K562 (cell line): ENCODE measurements around the gene PRODH. TPM values are rescaled to one million over a fixed set of nuclear protein-coding genes. Genes with fewer than 3 reads are reported as not detected.

Source experiments
- ADNP ChIP-seq: fragments of 200-800 bp; sonication (Bioruptor generic); IDR thresholded peaks from 2 replicates; pipeline ENCODE4 v1.6.1; 2016; ENCODE audit warnings: missing genetic modification characterization, missing compliant biosample characterization
- BHLHE40 ChIP-seq: IDR thresholded peaks from 2 replicates; pipeline ENCODE4 v1.6.1; 2011; ENCODE audit warnings: low read length, improper control_type of control experiment
- IRF2 ChIP-seq: sonication (generic); formaldehyde crosslinking; IDR thresholded peaks from 2 replicates; pipeline ENCODE4 v1.8.1; 2022; ENCODE audit warnings: mild to moderate bottlenecking, missing genetic modification reagents
- KAT8 ChIP-seq: fragments of 450-650 bp; IDR thresholded peaks from 2 replicates; pipeline ENCODE4 v1.6.1; 2016; ENCODE audit warnings: low read depth, mild to moderate bottlenecking
- MAFK ChIP-seq: IDR thresholded peaks from 2 replicates; pipeline ENCODE4 v1.6.1; 2011; ENCODE audit warnings: low read length, improper control_type of control experiment
- MGA ChIP-seq: fragments of 450-650 bp; IDR thresholded peaks from 2 replicates; pipeline ENCODE4 v1.6.1; 2016; ENCODE audit warnings: mild to moderate bottlenecking, moderate library complexity
- NELFE ChIP-seq: IDR thresholded peaks from 2 replicates; pipeline ENCODE4 v1.6.1; 2011; ENCODE audit warnings: mild to moderate bottlenecking; ENCODE audit not compliant: insufficient read depth, insufficient read length
- RHOXF2B ChIP-seq: fragments of 250-450 bp; sonication (Bioruptor Pico); conservative IDR thresholded peaks from 2 replicates; pipeline ENCODE4 v1.5.1; 2021
- SPI1 ChIP-seq: IDR thresholded peaks from 2 replicates; pipeline ENCODE4 v1.6.1; 2011; ENCODE audit warnings: low read depth, low read length, control low read depth, borderline replicate concordance
- ZNF121 ChIP-seq: sonication (generic); formaldehyde crosslinking; conservative IDR thresholded peaks from 2 replicates; pipeline ENCODE4 v1.8.0; 2022; ENCODE audit warnings: missing genetic modification reagents
- ZNF253 ChIP-seq: fragments of 250-450 bp; sonication (Bioruptor Pico); conservative IDR thresholded peaks from 2 replicates; pipeline ENCODE4 v1.6.1; 2021; ENCODE audit warnings: mild to moderate bottlenecking
- ZNF511 ChIP-seq: sonication (generic); formaldehyde crosslinking; IDR thresholded peaks from 2 replicates; pipeline ENCODE4 v1.8.0; 2022; ENCODE audit warnings: mild to moderate bottlenecking, missing genetic modification reagents
- polyA plus RNA-seq, 8 experiments: library from polyadenylated mRNA; depleted of rRNA in 4 of 8; stranded (reverse) in 5 of 8; unstranded in 3 of 8; fragments of >200 nt; fragmentation: Nextera tagmentation in 2 of 8; fragmentation: Illumina TruSeq in 1 of 8; extraction: Ambion mirVana in 2 of 8; extraction: Trizol in 1 of 8; gene quantifications; 2 replicates each; pipeline versions ENCODE4 v1.2.1 to v1.2.3, GENCODE V29; 2011 to 2014; ENCODE audit warnings: inconsistent platforms in 1 of 8, missing spikeins in 1 of 8
- total RNA-seq, 7 experiments: library from RNA; depleted of rRNA in 6 of 7; stranded (reverse); fragments of >200 nt in 6 of 7; fragmentation: Illumina TruSeq in 2 of 7; extraction: Trizol in 2 of 7; gene quantifications; 2 replicates each; pipeline versions ENCODE4 v1.2.1 to v1.2.3, GENCODE V29; 2011 to 2021; ENCODE audit warnings: low replicate concordance in 1 of 7
- TF ChIP-seq, protein P1 (sequence below), 2 experiments: fragments of 450-650 bp in 1 of 2; IDR thresholded peaks; 2 replicates each; pipeline ENCODE4 v1.6.1; 2011 to 2017; ENCODE audit warnings: low read depth in 2 of 2, antibody characterized with exemption in 1 of 2, borderline replicate concordance in 1 of 2, low read length in 1 of 2, mild to moderate bottlenecking in 1 of 2, mixed read lengths in 1 of 2; ENCODE audit not compliant: control insufficient read depth in 1 of 2

The PRODH gene
- total and polyA plus RNA-seq, 9 of the 15 experiments (the other 6 are each of a cell fraction or from before 2014, with no cell fraction given): 0.07 to 0.11 TPM; not detected in 7

GRCh38 chr22:18968011-18968749 lies 32.1 kb upstream of the PRODH start (continued):
- no peak for TF ChIP-seq NELFE
- peak; percentile 43; the same call in 1 of the 2 replicates for TF ChIP-seq BHLHE40
- no peak for TF ChIP-seq ZNF121
- no peak for TF ChIP-seq ADNP (tag)
- no peak for TF ChIP-seq MGA
- TF ChIP-seq KAT8: no peak
- TF ChIP-seq, protein P1, sequence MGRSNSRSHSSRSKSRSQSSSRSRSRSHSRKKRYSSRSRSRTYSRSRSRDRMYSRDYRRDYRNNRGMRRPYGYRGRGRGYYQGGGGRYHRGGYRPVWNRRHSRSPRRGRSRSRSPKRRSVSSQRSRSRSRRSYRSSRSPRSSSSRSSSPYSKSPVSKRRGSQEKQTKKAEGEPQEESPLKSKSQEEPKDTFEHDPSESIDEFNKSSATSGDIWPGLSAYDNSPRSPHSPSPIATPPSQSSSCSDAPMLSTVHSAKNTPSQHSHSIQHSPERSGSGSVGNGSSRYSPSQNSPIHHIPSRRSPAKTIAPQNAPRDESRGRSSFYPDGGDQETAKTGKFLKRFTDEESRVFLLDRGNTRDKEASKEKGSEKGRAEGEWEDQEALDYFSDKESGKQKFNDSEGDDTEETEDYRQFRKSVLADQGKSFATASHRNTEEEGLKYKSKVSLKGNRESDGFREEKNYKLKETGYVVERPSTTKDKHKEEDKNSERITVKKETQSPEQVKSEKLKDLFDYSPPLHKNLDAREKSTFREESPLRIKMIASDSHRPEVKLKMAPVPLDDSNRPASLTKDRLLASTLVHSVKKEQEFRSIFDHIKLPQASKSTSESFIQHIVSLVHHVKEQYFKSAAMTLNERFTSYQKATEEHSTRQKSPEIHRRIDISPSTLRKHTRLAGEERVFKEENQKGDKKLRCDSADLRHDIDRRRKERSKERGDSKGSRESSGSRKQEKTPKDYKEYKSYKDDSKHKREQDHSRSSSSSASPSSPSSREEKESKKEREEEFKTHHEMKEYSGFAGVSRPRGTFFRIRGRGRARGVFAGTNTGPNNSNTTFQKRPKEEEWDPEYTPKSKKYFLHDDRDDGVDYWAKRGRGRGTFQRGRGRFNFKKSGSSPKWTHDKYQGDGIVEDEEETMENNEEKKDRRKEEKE (IDR thresholded peaks at IDR 0.05; ENCODE audit: borderline replicate concordance in 1 of 2, control insufficient read depth in 1 of 2, low read depth in 2 of 2, low read length in 1 of 2): no peak
- peak; percentile 99 for TF ChIP-seq ZNF511 (CRISPR knock-in tag)
- no peak for TF ChIP-seq MAFK
- TF ChIP-seq IRF2 (CRISPR knock-in tag): peak; percentile 93
- TF ChIP-seq SPI1: no peak
- 0 out of 2 replicates have a peak, but pooled peaks have one; percentile 22 for TF ChIP-seq RHOXF2B (CRISPR knock-in tag)
- no peak for TF ChIP-seq ZNF253 (CRISPR knock-in tag)
